Kidney (tissue), 22 donors: ENCODE measurements around the gene SPI1. TPM values are rescaled to one million over a fixed set of nuclear protein-coding genes. Genes with fewer than 3 reads are reported as not detected.

Source experiments
- DNase-seq, 5 donors: peaks; one replicate each; pipeline ENCODE4 v3.0.0-alpha.2; 2013 to 2020
- FAIRE-seq: peaks from 2 replicates; lab custom pipeline; 2012; peaks lifted over from hg19 to GRCh38; lab: Jason Lieb, UNC
- H3K27ac ChIP-seq, 2 donors: one replicate each; pipeline ENCODE4 v1.7.0; 2013; ENCODE audit warnings: low read depth in 2 of 2, low read length in 2 of 2, inconsistent platforms in 1 of 2
- H3K27me3 ChIP-seq: one replicate; pipeline ENCODE4 v1.7.1; 2013; ENCODE audit warnings: low read length, inconsistent platforms; ENCODE audit not compliant: control insufficient read depth, insufficient read depth
- H3K36me3 ChIP-seq, 3 donors: one replicate each; pipeline versions ENCODE4 v1.7.0 to v1.7.1; 2013; ENCODE audit warnings: low read length in 3 of 3, control low read depth in 1 of 3, inconsistent platforms in 1 of 3; ENCODE audit not compliant: insufficient read depth in 3 of 3, control insufficient read depth in 2 of 3
- H3K4me1 ChIP-seq, 3 donors: one replicate each; pipeline versions ENCODE4 v1.7.0 to v1.7.1; 2013; ENCODE audit warnings: low read length in 3 of 3, inconsistent platforms in 1 of 3, low read depth in 1 of 3; ENCODE audit not compliant: control insufficient read depth in 2 of 3, insufficient read depth in 2 of 3
- H3K4me3 ChIP-seq, 3 donors: one replicate each; pipeline versions ENCODE4 v1.7.0 to v1.8.1; 2013; ENCODE audit warnings: low read length in 3 of 3, control low read depth in 1 of 3, inconsistent platforms in 1 of 3
- H3K9ac ChIP-seq, 3 donors: one replicate each; pipeline versions ENCODE4 v1.7.0 to v1.7.1; 2013; ENCODE audit warnings: low read length in 3 of 3, control low read depth in 1 of 3, inconsistent platforms in 1 of 3
- H3K9me3 ChIP-seq, 3 donors: one replicate each; pipeline versions ENCODE4 v1.7.0 to v1.7.1; 2013; ENCODE audit warnings: low read length in 3 of 3, control low read depth in 1 of 3, inconsistent platforms in 1 of 3; ENCODE audit not compliant: control insufficient read depth in 2 of 3, insufficient read depth in 1 of 3
- intact Hi-C: fragments of 100-400 bp; cut with DNase I; formaldehyde crosslinking; loops from one replicate; pipeline ENCODE4 v1.11.1; 2022
- long read RNA-seq, 10 donors: library from polyadenylated mRNA in 1 of 10; unstranded in 1 of 10; transcript quantifications; one replicate each; pipeline ENCODE4 v2.0.0 and lab custom pipeline, GENCODE V29; 2021 to 2026
- polyA plus RNA-seq: library from polyadenylated mRNA; stranded (reverse); fragments of 350-450 nt; fragmentation: Illumina TruSeq; extraction: RNeasy Lipid Tissue Mini Kit (QIAGEN cat#74804); gene quantifications from one replicate; pipeline ENCODE4 v1.2.3, GENCODE V29; 2014; ENCODE audit warnings: low read depth, low replicate concordance; ENCODE audit not compliant: insufficient read depth
- total RNA-seq: library from RNA; stranded (reverse); fragmentation: NEBNext Ultra II Directional; extraction: Animal tissue kit (Norgen Biotek cat#: 25700); gene quantifications from one replicate; pipeline ENCODE4 v1.2.1, GENCODE V29; 2021
- TF ChIP-seq, protein P1 (sequence below): IDR thresholded peaks from 3 replicates; pipeline ENCODE4 v1.5.1; 2012; ENCODE audit warnings: mild to moderate bottlenecking, moderate library complexity, borderline replicate concordance; ENCODE audit not compliant: insufficient read depth; ENCODE audit errors: extremely low read depth
- donor health status: control.
- donor health status: control.
- donor health status: control.
- donor health status: control.
- donor health status: control.
- donor health status: DM: yes; HTN: yes; CAD: no.
- donor health status: Normal renal cell carcinoma (clear cell type).

The SPI1 gene
- total RNA-seq (39.8 TPM), polyA plus RNA-seq (7.3 TPM)
- long read RNA-seq, donor 1, partial matches to known transcripts: 0 of 2 reads
- long read RNA-seq, donor 1, other reads (novel, unspliced or antisense): 0 of 2 reads
- long read RNA-seq, donor 2, partial matches to known transcripts: 0 of 2 reads
- long read RNA-seq, donor 2, other reads (novel, unspliced or antisense): 0 of 2 reads
- long read RNA-seq, donor 3, partial matches to known transcripts: 0 of 2 reads
- long read RNA-seq, donor 3, other reads (novel, unspliced or antisense): 0 of 2 reads
- long read RNA-seq, donor 4, partial matches to known transcripts: 0 of 1 reads
- long read RNA-seq, donor 4, other reads (novel, unspliced or antisense): 0 of 1 reads
- long read RNA-seq, donor 5: 0 reads
- long read RNA-seq, donor 6: 0 reads
- long read RNA-seq, donor 7, transcript SPI1-202 (5 exons, 1,403 nt): major isoform, 5 of 14 reads
- long read RNA-seq, donor 7, partial matches to known transcripts: 3 of 14 reads
- long read RNA-seq, donor 7, other reads (novel, unspliced or antisense): 3 of 14 reads
- long read RNA-seq, donor 8, partial matches to known transcripts: 0 of 11 reads
- long read RNA-seq, donor 8, other reads (novel, unspliced or antisense): 10 of 11 reads
- long read RNA-seq, donor 9, partial matches to known transcripts: 0 of 2 reads
- long read RNA-seq, donor 9, other reads (novel, unspliced or antisense): 0 of 2 reads
- long read RNA-seq, donor 10, partial matches to known transcripts: 0 of 3 reads
- long read RNA-seq, donor 10, other reads (novel, unspliced or antisense): 0 of 3 reads

DNA sequence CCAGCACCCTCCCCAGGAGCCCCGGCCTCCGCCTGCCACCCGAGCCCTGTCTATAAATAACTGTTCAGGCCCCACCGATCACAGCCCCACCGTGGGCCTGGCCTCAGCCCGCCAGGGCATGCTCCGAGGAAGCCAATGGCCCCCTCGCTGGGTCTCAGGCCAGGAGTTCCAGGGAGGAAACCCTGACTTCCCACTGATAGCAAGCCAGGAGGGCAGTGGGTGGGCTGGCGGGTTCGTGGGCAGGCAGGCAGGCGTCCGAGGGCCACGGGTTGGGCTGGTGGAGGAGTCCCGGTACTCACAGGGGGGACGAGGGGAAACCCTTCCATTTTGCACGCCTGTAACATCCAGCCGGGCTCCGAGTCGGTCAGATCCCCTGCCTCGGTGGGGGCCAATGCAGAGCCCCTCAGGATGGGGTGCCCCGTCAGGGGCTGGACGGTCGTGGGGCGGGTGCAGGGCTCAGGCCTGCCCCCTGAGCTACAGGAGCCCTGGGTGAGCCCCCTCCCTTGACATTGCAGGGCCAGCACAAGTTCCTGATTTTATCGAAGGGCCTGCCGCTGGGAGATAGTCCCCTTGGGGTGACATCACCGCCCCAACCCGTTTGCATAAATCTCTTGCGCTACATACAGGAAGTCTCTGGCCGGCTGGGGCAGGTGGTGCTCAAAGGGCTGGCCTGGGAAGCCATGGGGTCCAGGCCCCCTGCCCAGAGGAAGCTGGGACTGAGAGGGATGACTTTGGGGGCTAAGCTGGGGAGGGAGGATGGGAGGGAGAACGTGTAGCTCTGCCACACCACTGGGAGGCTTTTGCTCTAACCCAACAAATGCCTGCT, at the start of gene SPI1:
SPI1 (minus strand) TSS at position 538 of the 826 bp plus-strand sequence; CDS start at position 344, 194 bp downstream.
- H3K27me3 ChIP-seq: no peaks in the 10 kb centered on the region
- TF ChIP-seq, protein P1, sequence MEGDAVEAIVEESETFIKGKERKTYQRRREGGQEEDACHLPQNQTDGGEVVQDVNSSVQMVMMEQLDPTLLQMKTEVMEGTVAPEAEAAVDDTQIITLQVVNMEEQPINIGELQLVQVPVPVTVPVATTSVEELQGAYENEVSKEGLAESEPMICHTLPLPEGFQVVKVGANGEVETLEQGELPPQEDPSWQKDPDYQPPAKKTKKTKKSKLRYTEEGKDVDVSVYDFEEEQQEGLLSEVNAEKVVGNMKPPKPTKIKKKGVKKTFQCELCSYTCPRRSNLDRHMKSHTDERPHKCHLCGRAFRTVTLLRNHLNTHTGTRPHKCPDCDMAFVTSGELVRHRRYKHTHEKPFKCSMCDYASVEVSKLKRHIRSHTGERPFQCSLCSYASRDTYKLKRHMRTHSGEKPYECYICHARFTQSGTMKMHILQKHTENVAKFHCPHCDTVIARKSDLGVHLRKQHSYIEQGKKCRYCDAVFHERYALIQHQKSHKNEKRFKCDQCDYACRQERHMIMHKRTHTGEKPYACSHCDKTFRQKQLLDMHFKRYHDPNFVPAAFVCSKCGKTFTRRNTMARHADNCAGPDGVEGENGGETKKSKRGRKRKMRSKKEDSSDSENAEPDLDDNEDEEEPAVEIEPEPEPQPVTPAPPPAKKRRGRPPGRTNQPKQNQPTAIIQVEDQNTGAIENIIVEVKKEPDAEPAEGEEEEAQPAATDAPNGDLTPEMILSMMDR: no peak
- H3K9me3 ChIP-seq: peaks cover 0 to 2% (median 0%) of the 10 kb centered on the region in 3 donors
- FAIRE-seq (no peak), DNase-seq (peak in 4 of 5 donors; percentile 40 to 82 (median 52))
- peaks cover 0 to 3% (median 0%) of the 10 kb centered on the region in 3 donors for H3K4me1 ChIP-seq
- H3K4me3 ChIP-seq: no peak within 1 kb of the TSS
- H3K9ac ChIP-seq: no peak within 1 kb of the TSS
- H3K27ac ChIP-seq: no peak within 1 kb of the TSS
- intact Hi-C loops: loop anchor here (10.0 kb wide), 1 partner anchor 77 kb away; no protein-coding TSS in a partner anchor
- H3K36me3 ChIP-seq: no peaks in the 10 kb centered on the region

DNA sequence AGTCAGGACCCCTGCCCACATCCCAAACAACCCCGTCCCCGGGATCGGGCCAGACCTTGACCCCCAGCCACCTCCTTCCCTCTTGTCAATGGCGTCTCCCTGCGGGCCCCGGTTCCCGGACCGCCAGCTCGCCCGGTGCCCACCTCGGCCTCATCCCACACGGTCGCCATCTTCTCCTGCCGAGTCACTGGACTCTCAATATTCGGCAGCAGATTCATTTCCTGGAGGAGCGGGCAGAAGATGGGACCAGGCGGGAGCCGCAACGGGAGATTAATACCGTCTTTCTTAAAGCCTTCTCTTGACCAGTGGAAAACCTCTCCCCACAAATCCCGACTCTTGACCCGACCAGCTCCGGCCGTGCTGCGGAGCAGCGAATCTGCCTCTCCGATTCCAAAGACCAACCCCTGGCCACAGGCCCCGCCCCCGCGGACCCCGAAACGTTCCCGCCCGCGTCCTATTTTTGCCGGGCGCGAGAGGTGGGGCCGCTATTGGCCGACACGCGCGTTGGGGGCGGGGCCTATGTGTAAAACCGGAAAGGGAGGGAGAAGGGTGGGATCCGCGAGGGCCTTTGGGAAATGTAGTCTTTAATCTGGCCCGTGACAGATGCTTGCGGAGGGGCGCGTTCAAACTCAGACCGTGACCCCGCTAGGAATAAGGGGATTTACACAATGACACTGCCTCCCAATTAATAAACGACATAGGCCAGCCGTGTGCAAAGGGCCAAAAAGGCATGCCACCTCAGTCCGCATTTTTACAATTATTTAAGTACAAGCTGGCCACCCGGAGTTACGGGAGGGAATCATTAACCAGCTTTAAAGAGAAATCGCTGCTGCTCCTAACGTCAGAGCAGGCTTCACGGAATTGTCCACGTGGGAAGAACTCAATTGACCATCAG, 48.0 kb upstream of the SPI1 start, which contains the start of gene PSMC3:
PSMC3 (minus strand) TSS at position 378 of the 895 bp plus-strand sequence; CDS start at position 218, 160 bp downstream.
- DNase-seq: peak; percentile 98 to 99 (median 99)
- H3K36me3 ChIP-seq: peaks cover 0 to 19% (median 15%) of the 10 kb centered on the region in 3 donors
- peaks cover 4 to 8% (median 6%) of the 10 kb centered on the region in 3 donors for H3K4me1 ChIP-seq
- peak within 1 kb of the TSS; percentile 83 to 94 (median 92) for H3K4me3 ChIP-seq
- H3K9me3 ChIP-seq: no peaks in the 10 kb centered on the region
- intact Hi-C loops: no loop called here
- FAIRE-seq: peak; percentile 78
- H3K27me3 ChIP-seq: no peaks in the 10 kb centered on the region
- TF ChIP-seq, protein P1: no peak
- peak within 1 kb of the TSS; percentile 95 to 96 for H3K27ac ChIP-seq
- H3K9ac ChIP-seq: peak within 1 kb of the TSS; percentile 91 to 94 (median 92)
